Measurements from ENCODE around the gene ITLN1. TPM values are rescaled to one million over a fixed set of nuclear protein-coding genes. Genes with fewer than 3 reads are reported as not detected.

ITLN1 gene
- total and polyA plus RNA-seq, 2 donors (not counting 3 experiments of a cell fraction or from before 2014, with no cell fraction given): 0.12 TPM; not detected in 1

DNA sequence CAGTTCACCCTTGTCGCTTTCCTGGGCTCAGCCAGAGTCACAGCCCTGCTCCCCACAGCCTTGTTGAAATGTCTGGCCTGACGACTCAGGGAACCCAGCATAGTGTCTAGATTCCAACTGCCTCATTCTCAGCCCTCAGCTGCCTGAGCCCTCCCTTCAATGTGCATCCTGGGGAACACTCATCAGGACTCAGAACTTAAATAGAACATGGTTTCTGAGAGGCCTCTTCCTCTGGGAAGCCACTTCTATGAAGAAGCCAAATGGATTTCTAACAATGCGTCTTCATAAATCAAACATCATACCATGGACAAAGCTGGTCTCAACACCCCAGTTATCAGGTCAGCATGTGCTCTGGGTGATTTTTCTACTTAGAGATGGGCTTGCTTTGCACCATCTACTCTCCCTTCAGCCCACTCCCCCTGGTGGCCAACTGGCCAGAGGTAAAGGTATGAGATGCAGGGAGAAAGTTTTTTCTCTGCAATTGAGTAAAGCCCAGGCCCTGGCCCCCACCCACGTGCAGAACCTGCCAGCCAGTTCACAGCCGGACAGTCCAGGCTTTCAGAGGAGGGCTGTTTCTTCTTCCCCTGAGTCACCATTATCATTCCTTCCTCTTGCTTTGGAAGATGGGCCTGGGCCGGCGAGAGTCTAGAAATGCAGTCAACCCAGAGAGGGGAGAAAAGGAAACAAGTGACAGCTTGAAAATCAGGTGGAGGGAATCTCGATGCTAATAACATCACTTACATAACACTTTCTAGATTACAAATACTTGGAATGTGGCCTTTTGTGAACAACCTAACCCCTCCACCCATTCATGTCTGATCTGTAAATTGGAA, 54.4 kb downstream of the ITLN1 start:
- ChIA-PET CTCF (interaction anchor here (0.6 to 3.8 kb wide), 9 partner anchors 9 to 402 kb away, joined by 3 to 22 read pairs (median 4); no protein-coding TSS in a partner anchor), POLR2A (no interaction called here)
- H3K27me3 ChIP-seq (ENCODE audit: control insufficient read depth in 2 of 2, insufficient read depth in 2 of 2, low read length in 2 of 2): no peaks in the 10 kb centered on the region
- no peak overlapping the region for H3K9ac ChIP-seq (replicated peaks; ENCODE audit: extremely low read depth, insufficient read depth, low read length)
- TF ChIP-seq JUN (IDR thresholded peaks at IDR 0.05; ENCODE audit: borderline replicate concordance, insufficient read depth, insufficient read length, low read depth) (no peak), CTCF (IDR thresholded peaks at IDR 0.05; ENCODE audit: extremely low read depth in 1 of 2, insufficient read depth in 1 of 2, low read depth in 1 of 2, low read length in 2 of 2) (peak; percentile 48 to 70)
- intact Hi-C loops (cut with micrococcal nuclease) (loop anchor here (1.0 to 2.0 kb wide), 2 partner anchors 103 to 156 kb away; no protein-coding TSS in a partner anchor), dilution Hi-C loops (cut with MboI; ENCODE audit: extremely low pct_ligation_motif_present, low sequenced_read_pairs) (no loop called here)
- H3K79me2 ChIP-seq (ENCODE audit: control insufficient read depth, insufficient read depth, low read length): no peaks in the 10 kb centered on the region
- no peak overlapping the region for H3K4me2 ChIP-seq (ENCODE audit: insufficient read depth, low read length)
- no peak overlapping the region for H3K27ac ChIP-seq (ENCODE audit: insufficient read depth, low read depth, low read length)
- no peak overlapping the region for H3K4me3 ChIP-seq (replicated peaks in 1 of 3; ENCODE audit: insufficient read depth in 1 of 3, low read depth in 1 of 3, low read length in 3 of 3)
- no peaks in the 10 kb centered on the region for H3K9me1 ChIP-seq (replicated peaks; ENCODE audit: control insufficient read depth, extremely low read depth, insufficient read depth, low read length)
- DNase-seq (ENCODE audit: low read depth, low spot score) (peak; percentile 35), FAIRE-seq (peak; percentile 42)
- no peak overlapping the region for H2AFZ ChIP-seq (ENCODE audit: low read depth, low read length)
- no peaks in the 10 kb centered on the region for H3K9me3 ChIP-seq (replicated peaks; ENCODE audit: control insufficient read depth, insufficient read depth, low read length)
- no peaks in the 10 kb centered on the region for H4K20me1 ChIP-seq (replicated peaks; ENCODE audit: control insufficient read depth, extremely low read depth, insufficient read depth, low read length)
- BruUV-seq (replicated peaks): no TSS peak
- H3K36me3 ChIP-seq (ENCODE audit: control insufficient read depth in 2 of 2, extremely low read depth in 1 of 2, insufficient read depth in 2 of 2, low read length in 2 of 2): no peaks in the 10 kb centered on the region
- H3K4me1 ChIP-seq (ENCODE audit: control insufficient read depth, extremely low read depth, insufficient read depth, low read length): no peaks in the 10 kb centered on the region

- TF ChIP-seq MYC (IDR thresholded peaks at IDR 0.05; ENCODE audit: low read depth, low read length) (no peak), JUN (IDR thresholded peaks at IDR 0.05; ENCODE audit: borderline replicate concordance, insufficient read depth, insufficient read length, low read depth) (no peak), CTCF (IDR thresholded peaks at IDR 0.05; ENCODE audit: extremely low read depth in 1 of 2, insufficient read depth in 1 of 2, low read depth in 1 of 2, low read length in 2 of 2) (no peak), EZH2 (IDR thresholded peaks at IDR 0.05; ENCODE audit: borderline replicate concordance, low read depth, low read length, severe bottlenecking) (no peak), POLR2A (IDR thresholded peaks at IDR 0.05; ENCODE audit: low read depth, low read length) (no peak), FOS (IDR thresholded peaks at IDR 0.05; ENCODE audit: borderline replicate concordance, insufficient read depth, low read length) (no peak), MAX (IDR thresholded peaks at IDR 0.05; ENCODE audit: insufficient read depth, insufficient read length) (no peak), POLR2AphosphoS5 (IDR thresholded peaks at IDR 0.05; ENCODE audit: insufficient read depth, low read depth, low read length) (no peak), GATA2 (IDR thresholded peaks at IDR 0.05; ENCODE audit: insufficient read depth, insufficient read length, low read depth, low read length) (no peak)
- no peak for DNase-seq (ENCODE audit: low read depth, low spot score)
- no peaks in the 10 kb centered on the region for H3K27me3 ChIP-seq (ENCODE audit: control insufficient read depth in 2 of 2, insufficient read depth in 2 of 2, low read length in 2 of 2)
- no peaks in the 10 kb centered on the region for H3K36me3 ChIP-seq (ENCODE audit: control insufficient read depth in 2 of 2, extremely low read depth in 1 of 2, insufficient read depth in 2 of 2, low read length in 2 of 2)
- no peaks in the 10 kb centered on the region for H3K9me1 ChIP-seq (replicated peaks; ENCODE audit: control insufficient read depth, extremely low read depth, insufficient read depth, low read length)
- H3K27ac ChIP-seq (ENCODE audit: insufficient read depth, low read depth, low read length): no peak overlapping the region
- no peak overlapping the region for H3K4me2 ChIP-seq (ENCODE audit: insufficient read depth, low read length)
- POLR2A ChIA-PET: no interaction called here
- intact Hi-C loops (cut with micrococcal nuclease): loop anchor here (1.0 to 2.0 kb wide), 2 partner anchors 102 to 155 kb away; no protein-coding TSS in a partner anchor
- H2AFZ ChIP-seq (ENCODE audit: low read depth, low read length): no peak overlapping the region
- BruUV-seq (replicated peaks): no TSS peak
- no peak for FAIRE-seq
- no peaks in the 10 kb centered on the region for H4K20me1 ChIP-seq (replicated peaks; ENCODE audit: control insufficient read depth, extremely low read depth, insufficient read depth, low read length)
- CTCF ChIA-PET: interaction anchor here (0.6 to 3.8 kb wide), 3 partner anchors 11 to 164 kb away, joined by 4 to 22 read pairs (median 4); no protein-coding TSS in a partner anchor
- H3K9me3 ChIP-seq (replicated peaks; ENCODE audit: control insufficient read depth, insufficient read depth, low read length): no peaks in the 10 kb centered on the region
- dilution Hi-C loops (cut with MboI; ENCODE audit: extremely low pct_ligation_motif_present, low sequenced_read_pairs): no loop called here
- H3K4me1 ChIP-seq (ENCODE audit: control insufficient read depth, extremely low read depth, insufficient read depth, low read length): no peaks in the 10 kb centered on the region
- H3K79me2 ChIP-seq (ENCODE audit: control insufficient read depth, insufficient read depth, low read length): no peaks in the 10 kb centered on the region
- H3K9ac ChIP-seq (replicated peaks; ENCODE audit: extremely low read depth, insufficient read depth, low read length): no peak overlapping the region
- no peak overlapping the region for H3K4me3 ChIP-seq (replicated peaks in 1 of 3; ENCODE audit: insufficient read depth in 1 of 3, low read depth in 1 of 3, low read length in 3 of 3)
Measured at GRCh38 chr1:160829766-160830165, 55.2 kb downstream of the ITLN1 start.
